ENCODE results near the gene OLAH.
"Not testable (repeated sequence)": the region's sequence is repeated elsewhere in the genome, so short reads cannot be mapped to it uniquely, and the experiment has no call there.

OLAH gene

DNA sequence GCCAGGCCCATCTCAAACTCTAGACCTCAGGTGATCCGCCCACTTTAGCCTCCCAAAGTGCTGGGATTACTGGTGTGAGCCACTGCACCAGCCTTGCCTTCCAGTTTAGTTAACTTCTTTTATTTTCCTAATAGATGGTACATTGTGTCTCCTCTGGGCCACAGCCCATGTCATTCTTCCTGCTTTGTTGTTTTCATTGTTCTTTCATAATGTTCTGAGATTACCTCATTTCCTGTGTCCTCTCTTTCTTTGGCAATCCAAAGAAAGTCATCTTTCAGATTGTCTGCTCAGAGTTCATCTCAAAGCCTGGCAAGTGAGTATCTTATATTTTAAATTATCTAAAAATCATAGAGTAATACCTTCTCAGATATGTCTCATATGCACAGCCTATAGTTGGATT, at the start of gene OLAH:
TSS of gene OLAH (plus strand) at position 270 of the 400 bp plus-strand sequence. CDS start 3,346 bp downstream, outside the sequence.
- Histone ChIP-seq H3K27ac (ENCODE audit: low read depth, low read length) (no peak within 1 kb of the TSS), H3K4me3 (ENCODE audit: low read depth in 1 of 2, low read length in 2 of 2) (no peak within 1 kb of the TSS), H3K4me1 (ENCODE audit: insufficient read depth, low read length) (no peaks in the 10 kb centered on the region), H3K9ac (ENCODE audit: low read length) (no peak within 1 kb of the TSS), H3K9me3 (ENCODE audit: low read length) (no peaks in the 10 kb centered on the region), H3K27me3 (ENCODE audit: control insufficient read depth in 1 of 2, insufficient read depth in 2 of 2, low read length in 2 of 2) (no peaks in the 10 kb centered on the region), H3K36me3 (ENCODE audit: insufficient read depth, low read length) (no peaks in the 10 kb centered on the region)

- H3K4me3 ChIP-seq (ENCODE audit: low read depth in 1 of 2, low read length in 2 of 2) = no peak overlapping the region
- H3K27me3 ChIP-seq (ENCODE audit: control insufficient read depth in 1 of 2, insufficient read depth in 2 of 2, low read length in 2 of 2) = no peaks in the 10 kb centered on the region
- no peak overlapping the region for H3K27ac ChIP-seq (ENCODE audit: low read depth, low read length)
- H3K36me3 ChIP-seq (ENCODE audit: insufficient read depth, low read length) = no peaks in the 10 kb centered on the region
- no peaks in the 10 kb centered on the region for H3K9me3 ChIP-seq (ENCODE audit: low read length)
- no peaks in the 10 kb centered on the region for H3K4me1 ChIP-seq (ENCODE audit: insufficient read depth, low read length)
- H3K9ac ChIP-seq (ENCODE audit: low read length) = no peak overlapping the region
Observed at GRCh38 chr10:14995964-14996565, 47.7 kb upstream of the OLAH start.

GRCh38 chr10:15013530-15013929, 30.2 kb upstream of the OLAH start:
- not testable (repeated sequence) for H3K27me3 ChIP-seq (ENCODE audit: control insufficient read depth in 1 of 2, insufficient read depth in 2 of 2, low read length in 2 of 2); H3K9ac ChIP-seq (ENCODE audit: low read length); H3K27ac ChIP-seq (ENCODE audit: low read depth, low read length); H3K4me1 ChIP-seq (ENCODE audit: insufficient read depth, low read length); H3K9me3 ChIP-seq (ENCODE audit: low read length); H3K4me3 ChIP-seq (ENCODE audit: low read depth in 1 of 2, low read length in 2 of 2); H3K36me3 ChIP-seq (ENCODE audit: insufficient read depth, low read length)

- H3K27ac ChIP-seq (ENCODE audit: low read depth, low read length) = no peak overlapping the region
- H3K27me3 ChIP-seq (ENCODE audit: control insufficient read depth in 1 of 2, insufficient read depth in 2 of 2, low read length in 2 of 2) = no peaks in the 10 kb centered on the region
- no peaks in the 10 kb centered on the region for H3K4me1 ChIP-seq (ENCODE audit: insufficient read depth, low read length)
- no peaks in the 10 kb centered on the region for H3K9me3 ChIP-seq (ENCODE audit: low read length)
- H3K36me3 ChIP-seq (ENCODE audit: insufficient read depth, low read length) = no peaks in the 10 kb centered on the region
- no peak overlapping the region for H3K4me3 ChIP-seq (ENCODE audit: low read depth in 1 of 2, low read length in 2 of 2)
- no peak overlapping the region for H3K9ac ChIP-seq (ENCODE audit: low read length)
Observed at GRCh38 chr10:15015451-15015850, 28.3 kb upstream of the OLAH start.

DNA sequence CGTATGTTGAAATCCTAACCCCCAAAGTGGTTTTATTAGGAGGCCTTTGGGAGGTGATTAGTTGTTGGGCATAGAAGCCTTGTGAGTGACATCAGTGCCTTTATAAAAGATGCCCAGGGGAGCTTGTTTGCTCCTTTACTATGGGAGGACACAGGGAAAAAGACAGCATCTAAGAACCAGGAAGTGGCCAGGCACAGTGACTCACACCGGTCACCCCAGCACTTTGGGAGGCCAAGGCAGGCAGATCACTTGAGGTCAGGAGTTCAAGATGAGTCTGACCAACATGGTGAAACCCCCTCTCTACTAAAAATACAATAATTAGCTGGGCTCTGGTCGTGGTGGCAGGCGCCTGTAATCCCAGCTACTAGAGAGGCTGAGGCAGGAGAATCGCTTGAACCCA, 22.8 kb upstream of the OLAH start:
- not testable (repeated sequence) for H3K27me3 ChIP-seq (ENCODE audit: control insufficient read depth in 1 of 2, insufficient read depth in 2 of 2, low read length in 2 of 2); H3K4me1 ChIP-seq (ENCODE audit: insufficient read depth, low read length); H3K36me3 ChIP-seq (ENCODE audit: insufficient read depth, low read length); H3K27ac ChIP-seq (ENCODE audit: low read depth, low read length); H3K4me3 ChIP-seq (ENCODE audit: low read depth in 1 of 2, low read length in 2 of 2); H3K9ac ChIP-seq (ENCODE audit: low read length); H3K9me3 ChIP-seq (ENCODE audit: low read length)

GRCh38 chr10:15023079-15023478, 20.7 kb upstream of the OLAH start:
- H3K27me3 ChIP-seq (ENCODE audit: control insufficient read depth in 1 of 2, insufficient read depth in 2 of 2, low read length in 2 of 2); H3K9ac ChIP-seq (ENCODE audit: low read length); H3K4me1 ChIP-seq (ENCODE audit: insufficient read depth, low read length); H3K4me3 ChIP-seq (ENCODE audit: low read depth in 1 of 2, low read length in 2 of 2); H3K9me3 ChIP-seq (ENCODE audit: low read length); H3K36me3 ChIP-seq (ENCODE audit: insufficient read depth, low read length); H3K27ac ChIP-seq (ENCODE audit: low read depth, low read length): not testable (repeated sequence)

DNA sequence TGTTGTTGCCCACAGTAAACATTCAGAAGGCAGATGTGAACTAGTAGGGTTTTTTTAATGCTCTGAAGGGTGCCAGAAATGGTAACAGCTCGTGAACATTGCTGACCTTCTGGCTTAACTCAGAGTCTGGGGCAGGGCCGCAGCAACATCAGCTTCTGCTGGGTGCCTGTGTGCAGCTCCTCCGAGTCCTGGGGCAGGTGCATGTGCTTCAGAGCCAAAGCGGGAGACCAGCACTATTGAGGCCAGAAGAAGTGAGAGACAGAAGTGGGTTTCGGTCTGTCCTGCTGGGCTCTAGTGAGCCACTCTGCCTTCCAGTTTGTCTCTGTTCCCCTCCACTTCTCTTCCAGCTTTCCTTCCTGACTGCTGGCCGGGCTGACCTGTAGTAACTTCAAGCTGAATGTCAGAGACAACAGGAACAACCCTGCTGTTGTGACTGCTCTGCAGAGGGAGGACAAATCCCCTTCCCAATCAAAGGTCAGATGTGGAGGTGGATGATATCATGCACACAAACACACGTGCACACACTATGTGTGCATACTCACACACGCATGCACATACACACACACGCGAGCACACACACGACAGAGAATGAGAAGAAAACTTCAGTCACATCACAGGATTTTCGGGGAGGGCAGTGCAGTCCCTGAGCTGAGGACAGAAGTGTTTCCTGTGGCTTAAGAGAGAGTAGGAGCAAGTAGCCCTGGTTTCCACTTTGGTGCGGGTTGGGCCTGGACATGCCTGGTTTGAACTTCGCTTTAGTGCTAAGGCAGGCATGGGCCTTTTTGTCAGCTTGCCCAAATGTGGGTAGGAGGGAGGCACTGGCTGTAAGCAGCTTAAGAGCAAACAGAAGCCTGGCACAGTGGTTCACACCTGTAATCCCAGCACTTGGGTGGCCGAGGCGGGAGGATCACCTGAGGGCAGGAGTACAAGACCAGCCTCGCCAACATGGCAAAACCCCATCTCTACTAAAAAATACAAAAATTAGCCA, 19.4 kb upstream of the OLAH start:
- H3K4me3 ChIP-seq (ENCODE audit: low read depth in 1 of 2, low read length in 2 of 2); H3K36me3 ChIP-seq (ENCODE audit: insufficient read depth, low read length); H3K9me3 ChIP-seq (ENCODE audit: low read length); H3K9ac ChIP-seq (ENCODE audit: low read length); H3K27ac ChIP-seq (ENCODE audit: low read depth, low read length); H3K27me3 ChIP-seq (ENCODE audit: control insufficient read depth in 1 of 2, insufficient read depth in 2 of 2, low read length in 2 of 2); H3K4me1 ChIP-seq (ENCODE audit: insufficient read depth, low read length): not testable (repeated sequence)

GRCh38 chr10:15025040-15025439, 18.7 kb upstream of the OLAH start:
- not testable (repeated sequence) for H3K27ac ChIP-seq (ENCODE audit: low read depth, low read length); H3K4me3 ChIP-seq (ENCODE audit: low read depth in 1 of 2, low read length in 2 of 2); H3K36me3 ChIP-seq (ENCODE audit: insufficient read depth, low read length)

GRCh38 chr10:15027741-15028140, 16.0 kb upstream of the OLAH start:
- Histone ChIP-seq H3K9ac (ENCODE audit: low read length) (no peak overlapping the region), H3K4me1 (ENCODE audit: insufficient read depth, low read length) (no peaks in the 10 kb centered on the region), H3K36me3 (ENCODE audit: insufficient read depth, low read length) (no peaks in the 10 kb centered on the region), H3K9me3 (ENCODE audit: low read length) (no peaks in the 10 kb centered on the region), H3K27ac (ENCODE audit: low read depth, low read length) (no peak overlapping the region), H3K4me3 (ENCODE audit: low read depth in 1 of 2, low read length in 2 of 2) (no peak overlapping the region), H3K27me3 (ENCODE audit: control insufficient read depth in 1 of 2, insufficient read depth in 2 of 2, low read length in 2 of 2) (no peaks in the 10 kb centered on the region)

More at GRCh38 chr10:15025040-15025439, 18.7 kb upstream of the OLAH start:
- not testable (repeated sequence) for H3K27me3 ChIP-seq (ENCODE audit: control insufficient read depth in 1 of 2, insufficient read depth in 2 of 2, low read length in 2 of 2); H3K9me3 ChIP-seq (ENCODE audit: low read length); H3K9ac ChIP-seq (ENCODE audit: low read length); H3K4me1 ChIP-seq (ENCODE audit: insufficient read depth, low read length)

GRCh38 chr10:15035385-15036301, 8.1 kb upstream of the OLAH start:
- no peaks in the 10 kb centered on the region for H3K9me3 ChIP-seq (ENCODE audit: low read length)
- no peak overlapping the region for H3K27ac ChIP-seq (ENCODE audit: low read depth, low read length)
- no peaks in the 10 kb centered on the region for H3K36me3 ChIP-seq (ENCODE audit: insufficient read depth, low read length)
- H3K4me1 ChIP-seq (ENCODE audit: insufficient read depth, low read length) = no peaks in the 10 kb centered on the region
- no peak overlapping the region for H3K9ac ChIP-seq (ENCODE audit: low read length)
- no peaks in the 10 kb centered on the region for H3K27me3 ChIP-seq (ENCODE audit: control insufficient read depth in 1 of 2, insufficient read depth in 2 of 2, low read length in 2 of 2)
- H3K4me3 ChIP-seq (ENCODE audit: low read depth in 1 of 2, low read length in 2 of 2) = no peak overlapping the region

DNA sequence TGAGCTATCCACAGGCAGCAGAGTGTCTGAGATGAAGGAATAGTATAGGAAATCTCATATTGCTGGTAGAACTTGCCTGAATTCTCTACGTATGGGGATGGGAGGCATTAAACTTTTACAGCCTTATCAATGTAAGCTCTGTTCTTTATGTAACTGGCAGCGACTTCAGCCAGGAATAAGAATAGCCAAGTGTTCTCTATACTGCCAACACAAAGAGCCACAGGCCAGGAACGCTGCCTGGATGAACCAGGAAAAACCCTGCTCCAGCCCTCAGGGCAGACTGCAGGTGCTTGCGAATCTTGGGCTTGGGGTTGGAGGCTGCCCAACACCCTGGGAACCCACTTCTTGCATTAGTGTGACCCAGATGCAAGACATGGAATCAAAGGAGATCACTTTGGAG, 6.1 kb upstream of the OLAH start:
- no peak overlapping the region for H3K9ac ChIP-seq (ENCODE audit: low read length)
- H3K27me3 ChIP-seq (ENCODE audit: control insufficient read depth in 1 of 2, insufficient read depth in 2 of 2, low read length in 2 of 2) = no peaks in the 10 kb centered on the region
- H3K36me3 ChIP-seq (ENCODE audit: insufficient read depth, low read length) = no peaks in the 10 kb centered on the region
- no peak overlapping the region for H3K4me3 ChIP-seq (ENCODE audit: low read depth in 1 of 2, low read length in 2 of 2)
- no peaks in the 10 kb centered on the region for H3K9me3 ChIP-seq (ENCODE audit: low read length)
- no peaks in the 10 kb centered on the region for H3K4me1 ChIP-seq (ENCODE audit: insufficient read depth, low read length)
- no peak overlapping the region for H3K27ac ChIP-seq (ENCODE audit: low read depth, low read length)
